CD4-positive, CD25-positive, alpha-beta regulatory T cell (primary cell): ENCODE measurements around the gene PAGE2. TPM values are rescaled to one million over a fixed set of nuclear protein-coding genes. Genes with fewer than 3 reads are reported as not detected.
A peak's percentile ranks its signal among the peaks of the same experiment; 100 is the strongest.
"Not testable (repeated sequence)": the region's sequence is repeated elsewhere in the genome, so short reads cannot be mapped to it uniquely, and the experiment has no call there.

ENCODE experiments used
- ATAC-seq, 2 donors: fragments of 150-1000 bp; cut with Tn5 transposase; one replicate each; pipeline ENCODE4 v1.10.0; 2021; ENCODE audit warnings: low read depth in 2 of 2, moderate number of reproducible peaks in 2 of 2, moderate library complexity in 1 of 2
- DNase-seq, 3 donors: peaks; one replicate each; pipeline versions ENCODE4 v3.0.0 to v3.0.0-alpha.2; 2012 to 2022; ENCODE audit warnings: mixed read lengths in 1 of 3
- H3K27ac ChIP-seq: one replicate; pipeline ENCODE4 v1.7.0; 2013; ENCODE audit warnings: mild to moderate bottlenecking, low read length; ENCODE audit not compliant: insufficient read depth, poor library complexity, severe bottlenecking
- H3K27me3 ChIP-seq: one replicate; pipeline ENCODE4 v1.7.0; 2013; ENCODE audit warnings: low read length; ENCODE audit not compliant: control insufficient read depth, insufficient read depth
- H3K36me3 ChIP-seq: one replicate; pipeline ENCODE4 v1.7.0; 2013; ENCODE audit warnings: mild to moderate bottlenecking, low read length, moderate library complexity; ENCODE audit not compliant: control insufficient read depth, insufficient read depth
- H3K4me1 ChIP-seq: 2 replicates; pipeline ENCODE4 v1.7.0; 2013; ENCODE audit warnings: mild to moderate bottlenecking, low read length; ENCODE audit not compliant: insufficient read depth, control insufficient read depth, poor library complexity, severe bottlenecking
- H3K4me3 ChIP-seq: one replicate; pipeline ENCODE4 v1.7.0; 2013; ENCODE audit warnings: low read depth, mild to moderate bottlenecking, low read length, moderate library complexity
- H3K9me3 ChIP-seq, 2 experiments: 1 replicate in 1 of 2; 2 replicates in 1 of 2; pipeline ENCODE4 v1.7.0; 2013; ENCODE audit warnings: low read length in 2 of 2, mild to moderate bottlenecking in 1 of 2, moderate library complexity in 1 of 2; ENCODE audit not compliant: control insufficient read depth in 2 of 2
- H3K27ac Mint-ChIP-seq, 3 donors: one replicate each; pipeline ENCODE4 v1.8.0; 2020 to 2022; ENCODE audit warnings: mild to moderate bottlenecking in 3 of 3, mixed read lengths in 3 of 3, moderate library complexity in 2 of 3
- H3K27me3 Mint-ChIP-seq: one replicate; pipeline ENCODE4 v1.8.0; 2022; ENCODE audit warnings: mild to moderate bottlenecking, mixed read lengths
- H3K36me3 Mint-ChIP-seq: one replicate; pipeline ENCODE4 v1.8.0; 2020; ENCODE audit warnings: mixed read lengths
- H3K4me1 Mint-ChIP-seq, 4 donors: one replicate each; pipeline ENCODE4 v1.8.0; 2020 to 2022; ENCODE audit warnings: mixed read lengths in 4 of 4, mild to moderate bottlenecking in 1 of 4
- H3K4me3 Mint-ChIP-seq, 4 donors: one replicate each; pipeline ENCODE4 v1.8.0; 2020 to 2022; ENCODE audit warnings: mild to moderate bottlenecking in 4 of 4, mixed read lengths in 4 of 4, moderate library complexity in 3 of 4
- H3K9me3 Mint-ChIP-seq, 7 donors: one replicate each; pipeline ENCODE4 v1.8.0; 2020 to 2022; ENCODE audit warnings: mixed read lengths in 7 of 7, mild to moderate bottlenecking in 3 of 7, moderate library complexity in 2 of 7
- polyA plus RNA-seq, 4 donors: library from polyadenylated mRNA; unstranded; fragments of 300-500 nt; fragmentation: Illumina TruSeq; gene quantifications; one replicate each; pipeline ENCODE4 v1.2.3, GENCODE V29; 2021
- total RNA-seq: library from RNA; stranded (reverse); gene quantifications from one replicate; pipeline ENCODE4 v1.2.3, GENCODE V29; 2022

The PAGE2 gene
- not detected for total RNA-seq
- not detected for polyA plus RNA-seq

GRCh38 chrX:55088795-55089489 lies at the start of gene PAGE2:
TSS of gene PAGE2 (plus strand) at chrX:55089018. CDS start at chrX:55090021, 1,003 bp downstream.
- DNase-seq, result no peak
- Histone ChIP-seq H3K4me3 (no peak within 1 kb of the TSS), H3K27ac (no peak within 1 kb of the TSS), H3K9me3 (no peaks in the 10 kb centered on the region), H3K27me3 (no peaks in the 10 kb centered on the region), H3K4me1 (no peaks in the 10 kb centered on the region), H3K36me3 (no peaks in the 10 kb centered on the region)
- Mint-ChIP-seq H3K27me3 (no peaks in the 10 kb centered on the region), H3K9me3 (peaks cover 0 to 3% (median 0%) of the 10 kb centered on the region in 7 donors), H3K4me3 (no peak within 1 kb of the TSS), H3K27ac (no peak within 1 kb of the TSS), H3K36me3 (no peaks in the 10 kb centered on the region), H3K4me1 (no peaks in the 10 kb centered on the region)
- no peak for ATAC-seq

- ATAC-seq (no peak), DNase-seq (no peak)
- no peaks in the 10 kb centered on the region for H3K36me3 ChIP-seq
- H3K36me3 Mint-ChIP-seq, result no peaks in the 10 kb centered on the region
- no peak overlapping the region for H3K4me3 ChIP-seq
- H3K27me3 ChIP-seq, result no peaks in the 10 kb centered on the region
- no peak overlapping the region for H3K27ac ChIP-seq
- H3K9me3 Mint-ChIP-seq, result no peaks in the 10 kb centered on the region
- H3K27ac Mint-ChIP-seq, result no peak overlapping the region
- no peaks in the 10 kb centered on the region for H3K4me1 Mint-ChIP-seq
- no peaks in the 10 kb centered on the region for H3K4me1 ChIP-seq
- no peaks in the 10 kb centered on the region for H3K9me3 ChIP-seq
- H3K27me3 Mint-ChIP-seq, result no peaks in the 10 kb centered on the region
- no peak overlapping the region for H3K4me3 Mint-ChIP-seq
These were observed 49.3 kb upstream of the PAGE2 start for GRCh38 chrX:55039471-55039870.

- Histone ChIP-seq H3K36me3 (no peaks in the 10 kb centered on the region), H3K4me3 (no peak overlapping the region), H3K9me3 (no peaks in the 10 kb centered on the region), H3K27ac (no peak overlapping the region), H3K27me3 (no peaks in the 10 kb centered on the region), H3K4me1 (no peaks in the 10 kb centered on the region)
- ATAC-seq (no peak), DNase-seq (no peak)
- no peaks in the 10 kb centered on the region for H3K27me3 Mint-ChIP-seq
- no peak overlapping the region for H3K4me3 Mint-ChIP-seq
- no peaks in the 10 kb centered on the region for H3K36me3 Mint-ChIP-seq
- no peaks in the 10 kb centered on the region for H3K9me3 Mint-ChIP-seq
- no peak overlapping the region for H3K27ac Mint-ChIP-seq
- H3K4me1 Mint-ChIP-seq, result no peaks in the 10 kb centered on the region
These were observed 47.3 kb upstream of the PAGE2 start for GRCh38 chrX:55041514-55041913.

DNA sequence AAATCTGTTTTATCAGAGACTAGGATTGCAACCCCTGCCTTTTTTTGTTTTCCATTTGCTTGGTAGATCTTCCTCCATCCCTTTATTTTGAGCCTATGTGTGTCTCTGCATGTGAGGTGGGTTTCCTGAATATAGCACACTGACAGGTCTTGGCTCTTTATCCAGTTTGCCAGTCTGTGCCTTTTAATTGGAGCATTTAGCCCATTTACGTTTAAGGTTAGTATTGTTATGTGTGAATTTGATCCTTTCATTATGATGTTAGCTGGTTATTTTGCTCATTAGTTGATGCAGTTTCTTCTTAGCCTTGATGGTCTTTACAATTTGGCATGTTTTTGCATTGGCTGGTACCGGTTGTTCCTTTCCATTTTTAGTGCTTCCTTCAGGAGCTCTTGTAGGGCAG lies 38.2 kb upstream of the PAGE2 start:
- not testable (repeated sequence) for H3K9me3 Mint-ChIP-seq, H3K27me3 Mint-ChIP-seq, H3K36me3 ChIP-seq, H3K27ac ChIP-seq, H3K27ac Mint-ChIP-seq, H3K36me3 Mint-ChIP-seq, DNase-seq, H3K4me3 Mint-ChIP-seq, H3K4me3 ChIP-seq, H3K9me3 ChIP-seq, H3K4me1 ChIP-seq, H3K27me3 ChIP-seq, ATAC-seq, H3K4me1 Mint-ChIP-seq

DNA sequence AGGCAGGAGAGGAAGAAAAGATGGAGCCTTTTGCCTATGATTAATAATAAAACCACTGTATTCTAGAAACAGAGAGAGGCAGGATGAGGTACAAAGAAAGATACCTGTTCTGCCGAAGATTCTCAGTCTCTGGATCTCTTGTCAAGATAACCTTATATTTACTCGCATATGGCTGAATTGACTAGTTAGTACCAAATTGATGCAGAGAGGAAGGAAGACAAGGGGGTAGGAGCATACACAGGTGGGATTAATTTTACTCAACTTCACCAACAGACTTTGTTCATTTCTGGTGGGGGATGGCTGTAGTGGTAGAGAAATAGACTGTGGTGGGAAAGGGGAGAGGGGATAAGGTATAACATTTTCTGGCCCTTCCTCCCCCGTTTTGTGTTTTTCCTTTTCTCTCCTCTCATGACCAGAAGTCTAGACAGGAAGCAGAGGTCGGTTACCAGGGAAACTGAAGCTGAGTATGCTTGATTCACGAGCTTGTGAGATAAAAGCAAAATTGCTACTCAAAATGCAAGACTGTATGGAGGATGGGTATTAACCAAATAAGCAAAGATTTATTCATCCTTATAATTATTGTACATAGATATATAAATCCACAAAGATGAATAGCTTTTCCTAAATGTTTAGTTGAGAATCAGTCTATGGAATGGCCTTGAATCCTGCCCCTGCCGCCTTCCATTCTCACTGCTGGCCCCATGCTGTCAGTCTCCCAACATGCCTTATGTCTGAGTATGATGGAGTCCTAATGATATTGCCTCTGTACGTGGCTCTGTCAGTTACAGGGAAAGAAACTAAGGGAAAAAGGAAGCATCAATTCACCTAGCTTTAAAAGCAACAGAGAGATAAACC lies 31.8 kb upstream of the PAGE2 start:
- H3K27me3 Mint-ChIP-seq, result peaks cover 5% of the 10 kb centered on the region
- H3K9me3 Mint-ChIP-seq, result peaks cover 0 to 3% (median 0%) of the 10 kb centered on the region in 7 donors
- H3K4me3 Mint-ChIP-seq, result peak overlapping the region; percentile 11 to 77 (median 54)
- H3K27me3 ChIP-seq, result no peaks in the 10 kb centered on the region
- peak; percentile 10 to 54 (median 40) for DNase-seq
- H3K27ac ChIP-seq, result no peak overlapping the region
- peak; percentile 72 to 85 for ATAC-seq
- no peaks in the 10 kb centered on the region for H3K9me3 ChIP-seq
- H3K4me1 Mint-ChIP-seq, result peaks cover 0 to 17% (median 13%) of the 10 kb centered on the region in 4 donors
- peak overlapping the region; percentile 36 to 73 (median 38) for H3K27ac Mint-ChIP-seq
- H3K4me1 ChIP-seq, result peaks cover 14% of the 10 kb centered on the region
- H3K36me3 ChIP-seq, result no peaks in the 10 kb centered on the region
- no peaks in the 10 kb centered on the region for H3K36me3 Mint-ChIP-seq
- H3K4me3 ChIP-seq, result peak overlapping the region; percentile 78

DNA sequence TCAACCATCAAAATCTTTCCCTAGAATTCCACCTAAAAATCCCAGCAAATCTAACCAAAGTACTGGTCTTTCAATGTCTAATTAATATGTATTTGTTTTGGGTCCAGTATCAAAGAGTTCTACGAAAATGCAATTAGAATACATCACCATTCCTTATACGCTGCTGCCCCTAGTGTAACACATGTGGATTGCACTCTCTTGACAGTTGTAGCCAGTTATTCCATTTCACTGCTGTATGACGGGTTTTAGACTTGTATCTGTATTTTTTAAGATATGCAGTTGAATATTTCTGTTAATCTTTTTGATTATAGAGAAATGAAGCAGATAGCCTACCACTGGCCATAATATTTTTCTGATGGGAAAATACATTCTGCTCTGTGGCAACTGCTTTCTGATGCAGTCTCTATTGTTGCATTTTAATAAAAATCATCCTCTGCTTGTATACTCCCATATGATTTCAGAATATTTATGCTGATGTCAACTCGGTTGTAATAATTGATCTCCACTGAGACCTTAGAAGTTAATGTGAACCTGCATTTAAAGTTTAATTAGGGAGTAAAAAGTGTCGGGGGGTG lies 31.1 kb upstream of the PAGE2 start:
- peak overlapping the region in 3 of 4 donors; percentile 59 to 81 (median 77) for H3K4me3 Mint-ChIP-seq
- no peaks in the 10 kb centered on the region for H3K9me3 Mint-ChIP-seq
- H3K27me3 Mint-ChIP-seq, result peaks cover 9% of the 10 kb centered on the region
- no peaks in the 10 kb centered on the region for H3K36me3 Mint-ChIP-seq
- peak; percentile 3 to 50 (median 36) for DNase-seq
- peaks cover 0 to 17% (median 13%) of the 10 kb centered on the region in 4 donors for H3K4me1 Mint-ChIP-seq
- peak overlapping the region; percentile 78 for H3K4me3 ChIP-seq
- no peaks in the 10 kb centered on the region for H3K36me3 ChIP-seq
- no peaks in the 10 kb centered on the region for H3K27me3 ChIP-seq
- H3K9me3 ChIP-seq, result no peaks in the 10 kb centered on the region
- H3K27ac ChIP-seq, result no peak overlapping the region
- peaks cover 14% of the 10 kb centered on the region for H3K4me1 ChIP-seq
- peak overlapping the region in 2 of 3 donors; percentile 36 to 73 for H3K27ac Mint-ChIP-seq
- peak; percentile 50 to 65 for ATAC-seq

DNA sequence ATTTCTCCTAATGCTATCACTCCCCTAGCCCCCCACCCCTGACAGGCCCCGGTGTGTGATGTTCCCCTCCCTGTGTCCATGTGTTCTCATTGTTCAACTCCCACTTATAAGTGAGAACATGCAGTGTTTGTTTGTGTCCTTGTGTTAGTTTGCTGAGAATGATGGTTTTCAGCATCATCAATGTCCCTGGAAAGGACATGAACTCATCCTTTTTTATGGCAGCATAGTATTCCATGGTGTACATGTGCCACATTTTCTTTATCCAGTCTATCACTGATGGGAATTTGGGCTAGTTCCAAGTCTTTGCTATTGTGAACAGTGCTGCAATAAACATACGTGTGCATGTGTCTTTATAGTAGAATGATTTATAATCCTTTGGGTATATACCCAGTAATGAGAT lies 21.6 kb upstream of the PAGE2 start:
- H3K9me3 ChIP-seq, H3K4me1 ChIP-seq, ATAC-seq, H3K4me3 ChIP-seq, DNase-seq, H3K9me3 Mint-ChIP-seq, H3K36me3 ChIP-seq, H3K4me1 Mint-ChIP-seq, H3K27ac ChIP-seq, H3K27ac Mint-ChIP-seq, H3K27me3 ChIP-seq, H3K36me3 Mint-ChIP-seq: not testable (repeated sequence)
- Mint-ChIP-seq H3K4me3 (peak overlapping the region in 1 of 4 donors; percentile 65), H3K27me3 (peaks cover 18% of the 10 kb centered on the region)
